Stimulated activated CD4-positive, alpha-beta T cell treated with anti-CD3 and anti-CD28 coated beads, Interleukin-4, amount 100 ng/mL, for 4 hours (primary cell): ENCODE measurements around the gene ATP2C2.

Experiments
- DNase-seq, 2 experiments: peaks; one replicate each; pipeline ENCODE4 v3.0.0-alpha.2; 2020

Gene ATP2C2

GRCh38 chr16:84502075-84502474 is 133.7 kb downstream of the ATP2C2 start:
- no peak for DNase-seq

DNA sequence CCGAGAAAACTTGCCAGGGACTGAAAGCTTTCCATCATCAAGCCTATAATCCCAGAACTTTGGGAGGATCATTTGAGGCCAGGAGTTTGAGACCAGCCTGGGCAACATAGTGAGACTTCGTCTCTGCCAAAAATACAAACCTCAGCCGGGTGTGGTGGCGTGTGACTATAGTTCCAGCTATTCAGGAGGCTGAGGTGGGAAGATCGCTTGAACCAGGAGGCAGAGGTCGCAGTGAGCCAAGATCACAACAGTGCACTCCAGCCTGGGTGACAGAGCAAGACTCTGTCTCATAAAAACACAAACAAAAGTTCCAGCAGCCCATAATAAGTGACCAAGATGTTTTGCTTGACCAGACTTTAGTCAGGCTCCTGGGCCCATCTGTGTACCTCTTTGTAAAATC is 134.2 kb downstream of the ATP2C2 start:
- no peak for DNase-seq

DNA sequence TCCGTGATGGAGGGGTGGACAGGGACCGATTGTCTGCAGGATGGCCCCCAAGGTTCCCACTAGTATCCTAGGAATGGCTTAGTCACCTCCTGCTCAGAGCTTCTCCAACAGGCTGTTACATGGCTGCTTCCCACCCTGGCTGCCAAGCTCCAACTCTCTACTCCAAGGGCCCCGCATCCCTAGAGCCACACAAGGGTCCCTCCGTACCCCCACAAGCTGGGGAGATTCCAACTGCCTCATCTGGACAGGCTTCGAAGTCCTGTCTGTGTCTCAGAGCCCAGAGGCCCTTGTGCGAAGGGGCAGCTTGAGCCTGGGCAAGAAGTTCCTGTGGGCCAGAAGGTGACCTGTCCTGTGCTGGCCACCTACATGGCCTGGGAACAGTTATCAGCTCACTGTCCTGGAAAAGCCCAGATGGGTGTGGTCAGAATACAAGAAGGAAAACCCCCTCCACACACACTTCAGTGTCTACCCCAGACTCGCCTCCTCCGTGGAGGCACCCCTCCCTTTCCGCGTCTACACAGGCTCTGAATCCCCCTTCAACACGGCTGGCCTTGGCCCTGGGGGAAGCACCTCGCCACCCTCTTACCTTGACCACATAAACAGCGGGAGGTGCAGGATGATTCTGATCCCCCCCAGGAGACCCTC is 135.5 kb downstream of the ATP2C2 start:
- no peak for DNase-seq

DNA sequence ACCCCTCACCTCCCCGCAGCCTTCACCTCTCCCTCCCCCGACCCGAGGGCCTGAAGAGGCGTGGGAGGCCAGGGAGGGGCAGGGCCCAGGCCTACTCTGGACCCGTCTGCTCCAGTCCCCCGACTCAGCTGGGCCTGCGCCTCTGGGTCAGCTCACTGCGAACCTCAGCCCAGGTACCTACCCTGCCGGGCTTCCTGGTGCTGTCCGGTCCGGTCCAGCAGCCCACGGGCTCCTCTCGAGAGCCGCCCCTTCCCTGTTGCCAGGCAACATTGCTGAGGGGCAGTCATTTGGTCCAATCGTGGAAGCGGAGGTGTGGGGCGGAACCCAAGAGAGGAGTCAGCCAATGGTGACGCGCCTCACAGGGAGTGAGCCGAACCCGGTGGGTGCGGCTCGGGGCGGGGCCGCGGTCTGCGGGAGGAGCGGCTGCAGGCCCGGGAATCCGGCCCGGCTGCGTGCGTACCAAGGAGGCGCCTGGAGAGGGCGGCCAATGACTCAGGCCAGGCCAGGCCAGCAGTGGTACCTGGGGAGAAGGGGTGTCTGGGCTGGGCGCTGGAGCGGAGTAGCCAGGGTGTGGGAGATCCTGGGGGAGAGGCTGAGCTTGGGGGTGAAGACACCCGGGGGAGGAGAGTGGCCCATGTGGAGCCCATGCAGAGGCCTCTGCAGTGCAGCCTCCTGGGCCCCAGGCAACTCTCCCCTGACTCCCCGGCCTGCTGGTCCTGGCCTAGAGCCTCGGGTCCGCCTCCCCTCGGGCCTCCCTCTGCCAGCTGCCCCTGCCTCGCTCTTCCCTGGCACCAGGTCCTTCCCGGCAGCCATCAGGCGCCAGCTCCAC is 136.3 kb downstream of the ATP2C2 start, which contains the start of gene MEAK7:
Gene MEAK7 (minus strand): TSS at position 240 of the 829 bp plus-strand sequence. CDS start 6,573 bp downstream, outside the sequence.
- peak; percentile 96 to 98 for DNase-seq

- no peak for DNase-seq
Measured at GRCh38 chr16:84505249-84506187, 137.2 kb downstream of the ATP2C2 start.

DNA sequence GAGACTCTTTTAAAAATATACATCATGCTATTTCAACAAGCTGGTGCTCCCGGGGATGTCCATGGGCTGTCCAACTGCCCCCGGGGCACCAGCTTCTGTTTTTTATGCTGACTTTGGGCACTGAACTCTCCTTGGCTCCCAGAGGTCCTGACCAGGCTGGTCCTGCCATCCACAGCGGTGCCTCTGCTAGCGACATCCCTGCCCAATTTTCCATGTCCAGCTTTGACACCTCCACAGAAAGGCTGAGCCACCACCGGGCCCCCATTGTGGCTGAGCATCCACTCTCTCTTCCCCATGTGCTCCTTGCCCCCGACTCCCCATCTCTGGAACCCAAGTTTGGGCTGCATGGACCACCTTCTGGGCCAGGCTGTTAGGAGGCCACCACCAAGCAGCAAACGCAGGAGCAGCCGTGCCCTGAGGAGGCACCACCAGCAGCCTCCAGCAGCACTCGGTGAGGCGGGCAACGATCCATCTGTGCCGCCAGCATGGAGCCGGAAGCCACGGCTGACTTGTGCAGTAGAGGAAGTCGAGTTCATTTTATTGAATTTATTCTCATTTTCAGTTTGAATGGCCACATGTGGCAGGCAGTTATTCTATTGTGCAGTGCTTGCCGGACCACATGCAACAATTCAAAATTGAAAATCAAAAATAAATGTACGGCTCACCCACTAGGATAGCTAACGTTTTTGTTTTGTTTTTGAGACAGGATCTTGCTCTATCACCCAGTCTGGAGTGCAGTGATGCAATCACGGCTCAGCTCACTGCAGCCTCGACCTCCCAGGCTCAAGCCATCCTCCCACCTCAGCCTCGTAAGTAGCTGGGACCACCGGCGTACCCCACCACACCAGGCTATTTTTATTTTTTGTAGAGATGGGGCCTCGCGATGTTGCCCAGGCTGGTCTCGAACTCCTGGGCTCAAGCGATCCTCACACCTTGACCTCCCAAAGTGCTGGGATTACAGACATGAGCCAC is 139.0 kb downstream of the ATP2C2 start:
- no peak for DNase-seq

DNA sequence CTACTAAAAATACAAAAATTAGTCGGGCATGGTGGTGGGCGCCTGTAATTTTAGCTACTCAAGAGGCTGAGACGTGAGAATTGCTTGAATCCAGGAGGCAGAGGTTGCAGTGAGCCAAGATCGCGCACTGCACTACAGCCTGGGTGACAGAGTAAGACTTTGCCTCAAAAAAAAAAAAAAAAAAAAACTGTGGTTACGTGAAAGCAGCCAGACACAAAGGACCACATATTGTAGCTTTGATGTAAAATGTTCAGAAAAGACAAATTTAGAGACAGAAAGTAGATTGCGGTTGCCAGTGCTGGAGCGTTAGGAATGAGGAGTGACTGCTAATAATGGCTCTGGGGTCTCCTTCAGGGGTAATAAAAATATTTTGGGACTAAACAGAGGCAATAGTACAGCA is 140.2 kb downstream of the ATP2C2 start:
- DNase-seq: no peak

DNA sequence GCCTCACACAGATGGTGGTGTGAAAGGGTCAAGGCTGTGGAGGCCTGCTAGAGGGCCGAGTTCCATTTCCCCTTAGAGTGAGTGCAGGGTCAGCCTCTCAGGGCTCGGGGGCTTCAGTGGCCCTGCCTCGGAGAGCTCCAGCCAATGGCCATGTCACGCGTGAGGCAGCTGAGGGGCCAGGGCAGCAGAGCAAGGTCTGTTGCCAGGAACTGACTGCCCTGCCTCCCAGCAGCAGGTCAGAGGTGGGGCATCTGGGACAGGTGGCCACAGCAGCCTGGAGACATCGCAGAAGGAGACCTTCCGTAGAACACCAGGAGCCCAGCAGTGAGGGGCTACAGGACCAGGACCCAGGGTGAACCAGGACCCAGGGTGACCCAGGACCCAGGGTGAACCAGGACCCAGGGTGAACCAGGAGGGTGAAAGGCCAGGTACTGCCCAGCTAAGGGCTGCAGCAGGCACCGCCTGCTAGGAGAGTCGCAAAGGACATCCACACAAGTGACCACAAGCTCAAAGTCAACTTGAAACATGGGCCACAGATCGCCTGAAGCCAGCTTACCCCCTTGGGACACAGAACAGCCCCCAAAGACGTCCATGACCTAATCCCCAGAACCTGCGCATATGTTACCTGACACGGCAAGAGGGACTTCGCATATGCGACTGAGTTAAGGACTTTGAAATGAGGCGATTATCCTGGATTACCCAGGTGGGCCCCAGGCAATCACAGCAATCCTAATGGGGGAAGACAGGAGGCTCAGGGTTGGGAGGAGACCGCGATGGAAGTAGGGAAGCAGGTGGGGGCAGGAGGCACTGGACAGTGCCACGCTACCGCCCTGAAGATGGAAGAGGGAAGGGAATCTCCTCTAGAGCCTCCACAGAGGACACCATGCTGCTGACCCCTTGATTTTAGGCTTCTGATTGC is 141.0 kb downstream of the ATP2C2 start:
- no peak for DNase-seq

GRCh38 chr16:84511180-84511800 is 143.0 kb downstream of the ATP2C2 start:
- peak; percentile 73 to 82 for DNase-seq

DNA sequence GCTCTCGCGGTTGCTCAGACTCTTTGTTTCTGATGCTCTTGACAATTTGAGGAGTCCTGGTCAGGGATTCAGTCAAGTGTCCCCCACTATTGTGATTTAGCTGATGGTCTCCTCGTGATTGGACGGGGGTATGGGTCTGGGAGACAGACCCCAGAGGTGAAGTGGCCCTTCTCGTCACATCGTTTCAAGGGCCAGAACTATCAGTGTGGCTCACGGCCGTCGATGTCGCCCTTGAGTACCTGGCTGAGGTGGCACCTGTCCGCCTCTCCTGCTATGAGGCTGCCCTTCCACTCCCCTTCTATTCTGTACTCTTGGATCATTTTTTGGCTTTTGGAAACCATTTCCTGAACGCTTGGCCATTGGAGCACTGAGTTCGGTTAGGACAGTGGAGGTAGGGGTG is 143.5 kb downstream of the ATP2C2 start:
- no peak for DNase-seq

DNA sequence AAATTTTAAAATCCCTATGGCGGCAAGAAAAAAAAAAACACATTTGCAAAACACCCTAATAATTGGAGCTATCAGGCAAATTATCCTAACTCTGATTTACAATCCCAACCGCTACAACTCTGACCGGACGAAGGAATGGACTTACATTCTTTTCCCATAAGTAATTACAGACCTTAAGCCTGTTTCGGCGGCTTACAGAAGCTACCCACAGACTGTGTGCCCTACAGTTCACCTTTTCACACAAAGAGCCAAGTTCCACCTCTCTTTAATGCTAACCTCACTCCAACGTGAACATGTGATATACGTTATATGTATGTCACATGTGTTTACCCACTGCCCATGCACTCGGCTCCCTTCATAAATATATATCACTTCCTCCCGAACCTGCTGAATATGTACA is 144.8 kb downstream of the ATP2C2 start:
- DNase-seq: no peak

DNA sequence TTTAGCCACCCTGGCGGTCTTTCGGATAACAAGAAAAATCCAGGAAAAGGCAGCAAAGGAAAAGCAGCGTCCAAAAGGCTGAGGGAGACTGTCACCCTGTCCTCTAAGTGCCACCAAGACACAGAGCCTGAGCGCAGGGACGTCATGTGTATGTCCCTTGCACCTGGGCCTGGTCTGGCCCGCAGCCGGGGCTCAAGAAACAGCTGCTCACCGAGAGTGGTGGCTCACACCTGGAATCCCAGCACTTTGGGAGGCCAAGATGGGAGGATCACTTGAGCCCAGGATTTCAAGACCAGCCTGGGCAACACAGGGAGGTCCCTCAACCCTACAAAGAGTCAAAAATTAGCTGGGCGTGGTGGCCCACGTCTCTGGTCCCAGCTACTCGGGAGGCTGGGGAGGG is 145.3 kb downstream of the ATP2C2 start:
- DNase-seq: no peak
